Activated gamma-delta T cell treated with anti-CD3 and anti-CD28 coated beads, Interleukin-2, amount 50 U/mL, for 16 hours (primary cell): ENCODE results near the gene TMEM61.
"Not testable (repeated sequence)": the region's sequence is repeated elsewhere in the genome, so short reads cannot be mapped to it uniquely, and the experiment has no call there.

Experiments
- DNase-seq: peaks from one replicate; pipeline ENCODE4 v3.0.0-alpha.2; 2020; ENCODE audit warnings: low read depth

The TMEM61 gene

GRCh38 chr1:55002686-55003085 lies 22.3 kb downstream of the TMEM61 start:
- DNase-seq: no peak

- no peak for DNase-seq
These were observed 25.1 kb downstream of the TMEM61 start for GRCh38 chr1:55005351-55006140.

DNA sequence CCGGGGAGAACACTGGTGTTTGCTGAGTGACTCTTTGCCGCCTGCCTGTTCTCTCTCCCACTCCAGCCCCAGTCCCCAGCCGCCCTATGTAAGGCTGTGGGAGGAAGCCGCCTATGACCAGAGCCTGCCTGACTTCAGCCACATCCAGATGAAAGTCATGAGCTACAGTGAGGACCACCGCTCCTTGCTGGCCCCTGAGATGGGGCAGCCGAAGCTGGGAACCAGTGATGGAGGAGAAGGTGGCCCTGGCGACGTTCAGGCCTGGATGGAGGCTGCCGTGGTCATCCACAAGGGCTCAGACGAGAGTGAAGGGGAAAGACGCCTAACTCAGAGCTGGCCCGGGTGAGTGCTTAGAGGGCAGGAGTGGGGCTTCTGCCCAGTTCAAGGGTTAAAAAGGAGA lies 26.5 kb downstream of the TMEM61 start:
- DNase-seq: no peak

DNA sequence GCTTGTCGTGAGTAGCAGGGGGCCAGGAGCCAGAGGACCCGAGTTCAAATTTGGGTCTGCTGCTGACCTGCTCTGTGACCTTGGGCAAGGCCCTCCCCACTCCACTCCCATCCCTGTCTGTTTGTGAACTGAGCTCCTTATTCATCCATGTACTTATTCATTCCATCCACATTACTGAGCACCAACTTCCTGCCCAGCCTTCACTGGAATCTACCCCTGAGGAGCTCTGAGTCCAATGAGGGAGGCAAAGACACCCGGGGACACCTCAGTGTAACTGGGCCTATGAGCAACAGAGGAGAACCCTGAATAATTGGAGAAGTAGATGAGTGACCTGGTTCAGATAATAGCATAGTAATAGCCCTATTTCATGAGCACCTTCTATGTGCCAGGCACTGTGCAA lies 27.2 kb downstream of the TMEM61 start:
- no peak for DNase-seq

GRCh38 chr1:55010194-55010886 lies 29.9 kb downstream of the TMEM61 start:
- no peak for DNase-seq

DNA sequence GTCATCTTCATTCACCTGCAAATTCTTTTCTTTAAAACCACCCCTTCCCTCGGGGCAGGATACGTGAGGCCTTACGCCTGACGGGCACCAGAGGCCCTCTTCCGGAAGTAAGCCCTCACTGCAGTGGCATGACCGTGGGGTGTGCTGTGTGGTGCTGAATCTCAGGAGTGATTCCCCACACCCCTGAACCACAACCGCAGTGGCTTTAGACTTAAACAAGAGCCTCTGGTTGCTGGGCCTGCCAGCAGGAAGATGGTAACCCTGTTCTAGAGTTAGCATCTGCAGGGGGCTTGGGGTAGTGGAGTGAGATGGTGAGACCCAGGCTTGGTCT lies 30.4 kb downstream of the TMEM61 start:
- DNase-seq: no peak

DNA sequence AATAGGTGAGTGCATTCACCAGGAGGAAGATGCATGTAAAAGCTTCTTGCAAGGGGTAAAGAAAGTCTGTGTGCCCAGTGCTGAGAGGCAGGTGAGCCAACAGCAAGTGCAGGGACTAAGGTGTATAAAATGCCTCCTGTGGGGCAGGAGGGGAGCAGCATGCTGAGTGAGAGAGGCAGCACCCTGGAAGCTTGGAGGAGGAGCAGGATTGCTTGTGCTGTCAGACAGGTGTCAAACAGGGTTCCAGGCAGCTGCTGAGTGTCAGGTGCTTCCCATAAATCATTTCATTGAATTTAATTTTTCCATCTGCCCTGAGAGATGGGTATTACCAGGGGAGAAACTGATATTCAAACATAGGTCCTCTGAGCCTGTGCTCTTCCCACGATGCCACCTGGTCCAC lies 32.2 kb downstream of the TMEM61 start:
- no peak for DNase-seq

DNA sequence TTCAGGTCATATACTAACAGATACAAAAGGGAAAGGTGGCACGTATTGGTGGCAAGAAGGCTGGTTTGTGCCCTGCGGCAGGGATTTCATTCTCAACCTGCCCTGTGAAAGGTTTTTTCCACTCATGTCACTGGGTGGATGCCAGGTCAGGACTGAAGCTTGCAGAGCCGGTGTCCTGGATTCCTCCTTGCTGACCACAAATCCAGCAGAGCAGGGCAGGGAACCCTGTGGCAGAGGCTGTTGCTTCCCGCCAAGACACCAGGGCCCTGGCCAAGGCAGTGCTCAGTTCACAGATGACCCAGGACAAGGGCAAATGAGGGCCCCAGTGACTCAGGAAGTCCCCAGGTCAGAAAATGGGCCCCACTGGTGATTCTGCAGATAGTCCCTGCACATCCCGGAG lies 34.7 kb downstream of the TMEM61 start:
- no peak for DNase-seq

DNA sequence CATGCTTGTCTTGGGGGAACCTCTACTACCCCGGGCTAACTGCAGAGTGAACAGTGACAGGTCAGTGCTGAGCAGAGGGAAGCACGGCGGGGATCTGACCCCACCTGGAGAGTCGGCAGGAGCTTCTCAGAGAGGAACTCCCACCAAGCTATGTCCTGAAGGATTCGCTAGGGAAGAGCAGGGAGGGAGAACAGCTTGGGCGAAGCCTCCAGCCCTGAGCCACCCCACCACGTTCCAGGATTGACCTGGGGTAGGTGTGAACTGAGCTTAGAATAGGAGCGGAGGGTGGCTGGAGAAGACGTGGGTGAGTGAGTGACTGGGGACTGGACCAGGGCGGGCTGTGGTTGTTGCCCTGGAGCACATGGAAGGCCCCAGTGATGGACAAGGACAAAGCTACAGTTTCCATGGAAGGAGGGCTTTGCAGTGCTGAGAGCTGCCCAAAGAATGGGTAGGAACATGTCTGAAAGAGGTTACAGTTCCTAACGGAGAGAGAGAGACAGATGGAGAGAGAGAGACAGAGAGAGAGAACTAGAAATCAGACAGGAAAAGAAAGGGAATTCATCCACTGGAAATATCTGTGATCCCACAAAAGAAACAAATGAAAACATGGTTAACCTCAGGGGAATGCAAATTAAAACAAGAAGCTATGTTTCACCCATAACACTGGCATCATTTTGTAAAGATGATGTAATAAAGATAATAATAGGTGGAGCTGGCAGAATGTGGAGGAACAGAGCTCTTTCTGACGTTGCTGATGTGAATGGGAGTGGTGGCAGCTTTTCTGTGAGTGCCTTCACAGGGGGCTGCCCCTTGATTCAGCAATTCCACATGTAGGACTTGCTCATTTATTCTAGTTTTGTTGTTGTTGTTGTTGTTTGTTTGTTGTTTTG lies 35.5 kb downstream of the TMEM61 start:
- DNase-seq: no peak

DNA sequence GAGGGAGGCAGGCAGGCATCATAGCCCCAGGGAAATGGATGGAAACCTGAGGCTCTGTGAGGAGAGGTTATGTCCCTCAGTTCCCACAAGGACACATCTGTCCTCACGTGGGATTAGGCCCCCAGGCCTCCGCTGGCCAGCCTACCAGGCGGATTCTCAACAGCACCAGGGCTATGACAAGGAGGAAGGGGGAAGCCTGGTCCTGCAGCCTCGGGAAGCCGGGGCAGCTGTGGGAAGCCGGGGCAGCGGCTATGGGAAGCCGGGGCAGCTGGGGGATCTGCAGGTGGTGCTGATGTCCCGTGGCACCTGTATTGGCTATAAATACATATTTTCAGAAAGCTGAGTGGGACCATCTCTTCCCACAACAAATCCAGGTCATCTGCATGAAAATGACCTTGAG lies 38.0 kb downstream of the TMEM61 start:
- DNase-seq: no peak

GRCh38 chr1:55021942-55022546 lies 41.6 kb downstream of the TMEM61 start:
- peak; percentile 28 for DNase-seq

GRCh38 chr1:55024163-55024562 lies 43.7 kb downstream of the TMEM61 start:
- not testable (repeated sequence) for DNase-seq

GRCh38 chr1:55026682-55027081 lies 46.3 kb downstream of the TMEM61 start:
- DNase-seq: not testable (repeated sequence)

GRCh38 chr1:55031098-55031497 lies 50.7 kb downstream of the TMEM61 start:
- not testable (repeated sequence) for DNase-seq

DNA sequence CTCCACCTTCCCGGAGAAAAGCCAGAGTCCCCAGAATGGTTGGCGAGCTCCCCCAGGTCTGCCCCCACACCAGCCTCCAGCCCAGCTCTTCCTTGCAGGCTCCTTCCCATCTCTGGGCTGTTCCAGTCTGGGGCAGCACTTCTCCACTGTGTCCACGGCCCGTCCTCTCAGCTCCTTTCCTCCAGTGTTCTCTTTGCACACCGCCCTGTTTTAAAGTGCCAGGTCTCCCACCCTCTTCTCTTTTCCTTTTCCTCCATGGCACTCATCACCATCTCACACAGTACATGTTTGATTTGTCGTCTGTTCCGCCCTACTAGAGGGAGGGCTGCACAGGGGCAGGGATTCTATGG lies 52.8 kb downstream of the TMEM61 start:
- DNase-seq: no peak

DNA sequence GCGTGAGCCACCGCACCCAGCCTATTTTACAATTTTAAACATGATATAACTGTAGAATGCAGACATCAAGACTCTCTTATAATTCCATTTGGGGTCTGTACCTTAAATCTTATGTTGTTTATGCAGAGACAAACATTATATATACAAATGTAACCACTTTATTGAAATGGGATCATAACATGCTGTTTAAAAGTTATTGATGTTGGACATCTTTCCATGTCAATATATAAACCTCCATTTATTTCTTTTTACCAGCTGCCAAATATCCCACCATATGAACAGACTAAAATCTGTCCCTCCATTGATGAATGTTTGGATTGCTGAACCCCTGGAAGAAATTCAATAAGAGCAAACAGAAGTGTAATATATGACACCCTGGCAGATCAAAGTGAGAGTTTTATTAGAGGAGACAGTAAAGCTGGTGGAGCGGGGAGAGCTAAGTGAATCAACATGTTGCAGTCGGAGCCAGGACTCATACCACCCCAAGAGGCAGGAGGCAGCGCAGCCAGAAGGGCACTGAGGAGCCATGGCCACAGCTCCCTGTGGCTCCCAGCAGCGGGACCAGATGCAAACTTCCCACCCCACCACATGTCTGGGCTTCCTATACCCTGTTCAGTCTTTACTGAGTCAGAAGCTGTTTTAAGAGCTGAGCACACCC lies 54.2 kb downstream of the TMEM61 start:
- DNase-seq: no peak

DNA sequence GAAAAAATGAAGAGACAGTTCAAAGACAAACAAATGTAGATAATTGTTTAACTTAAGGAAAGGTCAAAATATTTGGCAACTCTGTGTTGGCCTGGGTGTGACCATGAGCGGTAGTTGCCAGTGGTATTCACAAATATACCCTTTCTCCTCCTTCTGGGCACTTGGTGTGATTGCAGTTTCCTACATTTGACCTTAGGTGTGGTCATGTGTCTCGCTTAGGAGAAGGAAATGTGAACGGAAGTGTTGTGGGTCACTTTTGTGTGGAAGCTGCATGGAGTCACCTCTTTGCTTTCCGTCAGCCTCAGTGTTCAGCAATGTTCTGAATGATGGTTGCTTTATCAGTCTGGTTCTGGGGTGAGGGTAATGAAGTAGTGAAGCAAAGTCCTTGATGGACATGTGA lies 55.5 kb downstream of the TMEM61 start:
- DNase-seq: no peak

DNA sequence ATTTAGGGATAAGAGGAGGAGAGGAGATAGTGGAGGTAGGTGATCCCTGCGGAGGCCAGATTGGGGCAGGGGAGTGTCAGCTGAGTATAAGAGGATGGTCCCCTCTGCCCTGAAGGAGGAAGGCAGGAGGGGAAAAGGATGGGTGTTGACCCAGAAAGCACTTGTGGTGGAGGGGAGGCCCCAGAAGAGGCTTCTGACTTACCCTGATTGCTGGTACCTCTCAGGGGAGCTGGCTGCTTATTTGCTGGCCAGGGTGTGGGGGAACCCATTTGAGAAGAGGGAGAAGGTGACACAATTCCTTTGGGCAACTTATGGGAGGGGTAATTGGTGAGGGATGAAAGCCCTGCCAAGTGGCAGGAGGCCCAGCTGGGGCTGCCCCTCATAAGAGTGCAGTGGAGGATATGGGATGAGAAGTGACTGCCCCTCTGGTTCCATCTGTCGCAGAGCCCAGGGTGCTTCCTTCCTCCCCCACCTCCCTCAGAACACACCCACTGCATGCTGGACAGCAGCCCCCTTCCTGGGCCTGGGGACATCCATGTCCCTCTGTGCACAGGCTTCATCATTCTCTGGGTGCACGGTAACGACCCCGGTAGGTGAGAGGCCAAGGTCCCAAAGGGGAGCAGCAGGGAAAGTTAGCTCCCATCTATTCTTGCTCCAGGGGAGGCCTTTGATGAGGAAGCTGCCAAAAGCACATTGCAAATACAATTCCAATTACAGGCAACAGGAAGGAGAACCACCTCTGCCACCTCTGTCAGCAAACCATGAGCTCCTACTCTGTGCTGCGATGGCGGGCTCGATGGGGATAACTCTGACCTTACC lies 57.5 kb downstream of the TMEM61 start:
- DNase-seq: no peak

DNA sequence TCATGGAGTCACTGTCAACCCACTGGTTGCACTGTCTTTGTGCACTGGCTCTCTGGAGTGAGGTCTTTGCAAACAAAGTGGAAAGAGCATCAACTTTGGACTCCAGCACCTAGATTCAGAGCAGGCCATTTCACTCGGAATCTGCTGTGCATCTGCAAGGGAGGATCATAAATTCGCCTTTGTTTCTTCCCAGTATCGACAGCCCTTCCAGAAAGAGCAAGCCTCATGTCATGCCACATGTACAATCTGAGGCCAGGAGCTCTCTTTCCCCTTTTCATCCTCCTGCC lies 58.1 kb downstream of the TMEM61 start:
- DNase-seq: no peak

DNA sequence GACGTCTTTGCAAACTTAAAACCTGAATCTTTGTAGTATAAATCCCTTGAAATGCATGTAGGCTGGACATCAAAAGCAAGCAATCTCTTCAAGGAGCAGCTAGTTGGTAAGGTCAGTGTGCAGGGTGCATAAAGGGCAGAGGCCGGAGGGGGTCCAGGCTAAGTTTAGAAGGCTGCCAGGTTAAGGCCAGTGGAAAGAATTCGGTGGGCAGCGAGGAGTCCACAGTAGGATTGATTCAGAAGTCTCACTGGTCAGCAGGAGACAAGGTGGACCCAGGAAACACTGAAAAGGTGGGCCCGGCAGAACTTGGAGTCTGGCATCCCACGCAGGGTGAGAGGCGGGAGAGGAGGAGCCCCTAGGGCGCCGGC lies 58.5 kb downstream of the TMEM61 start:
- DNase-seq: no peak

GRCh38 chr1:55039342-55040082 lies 59.1 kb downstream of the TMEM61 start, which contains the start of gene PCSK9:
PCSK9 (plus strand) TSS chr1:55039548; CDS start chr1:55039838, 290 bp downstream.
- DNase-seq: no peak
